ENCODE data around the gene MTUS2.

GRCh38 chr13:28942906-28943305 lies 122.8 kb downstream of the MTUS2 start:
- TF ChIP-seq CTCF (conservative IDR thresholded peaks at IDR 0.05 in 1 of 2, IDR thresholded peaks at IDR 0.05 in 1 of 2; ENCODE audit: low read depth in 1 of 2, low read length in 2 of 2) (no peak), EZH2 (IDR thresholded peaks at IDR 0.05; ENCODE audit: low read length, missing control alignments) (no peak)
